ENCODE measurements around the gene DLEU7. TPM values are rescaled to one million over a fixed set of nuclear protein-coding genes. Genes with fewer than 3 reads are reported as not detected.

Gene DLEU7
- total and polyA plus RNA-seq, 10 of the 15 experiments (the other 5 are each of a cell fraction or from before 2014, with no cell fraction given), result not detected

GRCh38 chr13:50796463-50796862, 47.0 kb downstream of the DLEU7 start (continued):
- TF ChIP-seq E4F1 (IDR thresholded peaks at IDR 0.05; ENCODE audit: borderline replicate concordance, partially characterized antibody) (no peak), PML (IDR thresholded peaks at IDR 0.05; ENCODE audit: low read length) (no peak), EZH2 (IDR thresholded peaks at IDR 0.05; ENCODE audit: borderline replicate concordance, control insufficient read depth, low read depth, low read length) (no peak), TCF12 (IDR thresholded peaks at IDR 0.05; ENCODE audit: low read depth, low read length) (no peak), RCOR1 (conservative IDR thresholded peaks at IDR 0.05; ENCODE audit: low read depth, low read length) (no peak), ZNF622 (IDR thresholded peaks at IDR 0.05) (no peak), RAD51 (IDR thresholded peaks at IDR 0.05) (peak; percentile 83)

GRCh38 chr13:50794226-50794625, 49.3 kb downstream of the DLEU7 start:
- H3K79me2 ChIP-seq (ENCODE audit: control insufficient read depth, insufficient read depth, low read length), result no peaks in the 10 kb centered on the region
- no peak overlapping the region for H3K27ac ChIP-seq (ENCODE audit: control insufficient read depth, insufficient read depth)
- ChIA-PET RAD21 (ENCODE audit: unreplicated experiment) (no interaction called here), CTCF (interaction anchor here (1.0 to 1.2 kb wide), 2 partner anchors 12 to 118 kb away, joined by 3 read pairs; no protein-coding TSS in a partner anchor), SMC1A (ENCODE audit: uncharacterized antibody, unreplicated experiment) (interaction anchor here (1.2 kb wide), 2 partner anchors 10 to 11 kb away, joined by 3 to 4 read pairs; no protein-coding TSS in a partner anchor), POLR2A (no interaction called here)
- WGBS (ENCODE audit: insufficient coverage, insufficient replicate concordance, low lambda C conversion rate, missing lambda C conversion rate), result 94% methylated on average over 1 of the region's 1 CpG
- no TSS peak for BruUV-seq (replicated peaks)
- H3K9ac ChIP-seq (ENCODE audit: control insufficient read depth, insufficient read depth, low read length), result no peak overlapping the region
- no peaks in the 10 kb centered on the region for H4K20me1 ChIP-seq (ENCODE audit: control insufficient read depth, insufficient read depth)
- in situ Hi-C loops (cut with MboI) (no loop called here), intact Hi-C loops (cut with micrococcal nuclease; ENCODE audit: unreplicated experiment) (no loop called here)
- no peaks in the 10 kb centered on the region for H3K4me1 ChIP-seq (ENCODE audit: control insufficient read depth, insufficient read depth, low read length)
- no peak overlapping the region for H3K4me3 ChIP-seq
- DNase-seq (ENCODE audit: low read depth, low spot score) (no peak), ATAC-seq (no peak), FAIRE-seq (no peak)
- H2AFZ ChIP-seq (ENCODE audit: control insufficient read depth, low read depth, low read length), result no peak overlapping the region
- H3K4me2 ChIP-seq (ENCODE audit: control insufficient read depth, insufficient read depth), result no peak overlapping the region
- H3K9me3 ChIP-seq (replicated peaks; ENCODE audit: control insufficient read depth, insufficient read depth, low read length), result no peaks in the 10 kb centered on the region
- H3K36me3 ChIP-seq (ENCODE audit: control insufficient read depth in 2 of 2, insufficient read depth in 2 of 2, low read length in 1 of 2), result no peaks in the 10 kb centered on the region
- H3K27me3 ChIP-seq (replicated peaks in 1 of 2; ENCODE audit: control insufficient read depth in 2 of 2, insufficient read depth in 2 of 2, low read length in 1 of 2), result no peaks in the 10 kb centered on the region; a peak in 1 of 4 replicates
- TF ChIP-seq POLR2A (IDR thresholded peaks at IDR 0.05; ENCODE audit: low read depth, low read length), result no peak
- TF ChIP-seq MTA3 (IDR thresholded peaks at IDR 0.05; ENCODE audit: borderline replicate concordance, low read length), result no peak
- no peak for TF ChIP-seq ZNF622 (IDR thresholded peaks at IDR 0.05)
- no peak for TF ChIP-seq IKZF1 (conservative IDR thresholded peaks at IDR 0.05)
- TF ChIP-seq REST (IDR thresholded peaks at IDR 0.05; ENCODE audit: low read depth, low read length), result no peak
- TF ChIP-seq HDGF (IDR thresholded peaks at IDR 0.05), result no peak
- TF ChIP-seq EZH2 (IDR thresholded peaks at IDR 0.05; ENCODE audit: borderline replicate concordance, control insufficient read depth, low read depth, low read length), result no peak
- no peak for TF ChIP-seq HDAC6 (IDR thresholded peaks at IDR 0.05; ENCODE audit: unreplicated experiment)
- TF ChIP-seq POLR2AphosphoS5 (IDR thresholded peaks at IDR 0.05; ENCODE audit: low read length), result no peak
- TF ChIP-seq SUZ12 (IDR thresholded peaks at IDR 0.05; ENCODE audit: unreplicated experiment), result no peak
- no peak for TF ChIP-seq KLF5 (IDR thresholded peaks at IDR 0.05; ENCODE audit: partially characterized antibody)
- TF ChIP-seq MAX (IDR thresholded peaks at IDR 0.05; ENCODE audit: low read depth, low read length), result no peak
- no peak for TF ChIP-seq MEF2B (IDR thresholded peaks at IDR 0.05; ENCODE audit: partially characterized antibody, poor library complexity, severe bottlenecking)
- no peak for TF ChIP-seq SMC3 (IDR thresholded peaks at IDR 0.05; ENCODE audit: borderline replicate concordance, low read length)

Measured in GM12878 (cell line).